ENCODE data around the gene LRRK1. TPM values are rescaled to one million over a fixed set of nuclear protein-coding genes. Genes with fewer than 3 reads are reported as not detected.

The LRRK1 gene
- total and polyA plus RNA-seq, 9 donors = 6.5 to 27.3 (median 17.5) TPM

DNA sequence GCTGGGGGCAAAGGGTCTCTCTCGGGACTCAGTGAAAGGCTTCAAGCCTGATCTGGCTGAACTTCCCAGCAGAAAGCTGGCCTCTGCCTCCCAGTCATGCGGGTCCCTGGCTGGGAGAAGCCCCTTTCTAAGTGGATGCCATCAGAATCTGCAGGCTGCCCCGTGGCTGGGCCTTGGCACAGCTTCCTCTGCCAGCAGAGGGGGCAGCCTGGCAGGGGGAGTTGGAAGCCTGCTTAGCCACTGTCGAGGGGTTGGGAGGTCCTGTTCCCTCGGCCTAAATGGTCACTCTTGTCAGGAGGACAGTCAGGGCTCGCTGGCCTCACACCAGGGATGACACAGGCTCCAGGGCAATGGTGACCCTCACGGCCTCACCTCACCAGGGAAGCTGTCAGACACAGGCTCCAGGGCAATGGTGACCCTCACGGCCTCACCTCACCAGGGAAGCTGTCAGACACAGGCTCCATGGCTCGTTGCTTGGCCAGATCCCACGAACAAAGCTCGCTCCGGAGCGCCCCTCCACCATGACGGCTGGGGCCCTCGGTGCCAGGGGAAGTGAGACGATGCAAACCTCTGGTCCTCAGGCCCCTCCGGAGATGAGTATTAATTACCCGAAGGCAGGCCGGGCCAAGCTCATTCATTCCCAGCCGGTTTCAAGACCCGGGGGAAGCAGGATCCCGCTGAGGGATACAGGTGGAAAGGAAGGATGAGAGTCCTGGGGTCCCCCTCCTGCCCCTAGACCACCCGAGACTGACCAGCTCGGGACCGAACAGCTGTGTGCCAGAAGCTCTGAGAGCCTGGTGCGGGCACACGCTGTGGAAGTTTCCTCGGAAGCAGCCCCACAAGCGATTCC lies 181.7 kb downstream of the LRRK1 start:
- peak in 1 of 5 donors; percentile 8 for DNase-seq
- 94 to 95% (median 94%) methylated on average over 23 to 29 of the region's 29 CpGs for WGBS, 3 donors
- H3K4me1 ChIP-seq (ENCODE audit: insufficient read depth) = no peaks in the 10 kb centered on the region
- H3K36me3 ChIP-seq = no peaks in the 10 kb centered on the region
- TF ChIP-seq POLR2A (IDR thresholded peaks at IDR 0.05) (no peak), EP300 (IDR thresholded peaks at IDR 0.05) (no peak)
- H3K27ac ChIP-seq = no peak overlapping the region
- intact Hi-C loops (cut with DNase I) = no loop called here
- H3K9me3 ChIP-seq = no peaks in the 10 kb centered on the region
- no peaks in the 10 kb centered on the region for H3K27me3 ChIP-seq
- no peak overlapping the region for H3K4me3 ChIP-seq

DNA sequence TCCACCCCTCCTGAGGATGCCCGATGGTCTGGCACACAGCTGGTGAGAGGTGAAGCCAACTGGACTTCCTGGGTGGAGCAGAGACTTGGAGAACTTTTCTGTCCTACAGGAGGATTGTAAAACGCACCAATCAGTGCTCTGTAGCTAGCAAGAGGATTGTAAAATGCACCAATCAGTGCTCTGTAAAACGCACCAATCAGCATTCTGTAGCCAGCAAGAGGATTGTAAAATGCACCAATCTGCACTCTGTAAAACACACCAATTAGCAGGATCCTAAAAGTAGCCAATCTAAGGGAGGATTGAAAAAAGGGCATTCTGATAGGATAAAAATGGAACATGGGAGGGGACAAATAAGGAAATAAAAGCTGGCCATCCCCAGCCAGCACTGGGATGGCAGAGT lies 182.5 kb downstream of the LRRK1 start:
- WGBS, 3 donors = 96 to 99% (median 97%) methylated on average over 3 of the region's 3 CpGs
- intact Hi-C loops (cut with DNase I) = no loop called here
- H3K27me3 ChIP-seq = no peaks in the 10 kb centered on the region
- DNase-seq = no peak
- H3K27ac ChIP-seq = no peak overlapping the region
- no peak for TF ChIP-seq EP300 (IDR thresholded peaks at IDR 0.05)
- TF ChIP-seq CTCF (IDR thresholded peaks at IDR 0.05) = no peak
- TF ChIP-seq POLR2A (IDR thresholded peaks at IDR 0.05) = no peak
- H3K9me3 ChIP-seq = no peaks in the 10 kb centered on the region
- no peak overlapping the region for H3K4me3 ChIP-seq
- no peaks in the 10 kb centered on the region for H3K36me3 ChIP-seq
- no peaks in the 10 kb centered on the region for H3K4me1 ChIP-seq (ENCODE audit: insufficient read depth)

DNA sequence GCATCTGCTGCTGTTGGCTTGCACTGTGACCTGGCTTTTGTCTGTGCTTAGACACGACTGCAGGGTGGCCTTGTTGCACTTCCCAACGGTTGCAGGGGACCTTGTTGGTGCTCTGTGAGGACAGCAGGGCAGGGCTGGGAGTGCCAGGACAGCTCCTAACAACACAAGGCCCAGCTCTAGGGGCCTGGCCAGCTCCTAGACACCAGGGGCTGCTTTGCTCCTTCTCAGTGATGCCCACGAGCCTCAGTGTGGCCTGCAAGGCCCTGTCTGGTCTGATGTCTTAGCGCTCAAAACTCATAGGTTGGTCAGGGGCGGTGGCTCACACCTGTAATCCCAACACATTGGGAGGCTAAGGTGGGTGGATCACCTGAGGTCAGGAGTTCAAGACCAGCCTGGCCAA lies 183.6 kb downstream of the LRRK1 start:
- intact Hi-C loops (cut with DNase I) = no loop called here
- WGBS, 3 donors = 79 to 91% (median 86%) methylated on average over 5 of the region's 5 CpGs
- H3K4me3 ChIP-seq = no peak overlapping the region
- H3K4me1 ChIP-seq (ENCODE audit: insufficient read depth) = no peaks in the 10 kb centered on the region
- DNase-seq = no peak
- no peak for TF ChIP-seq POLR2A (IDR thresholded peaks at IDR 0.05)
- no peak for TF ChIP-seq EP300 (IDR thresholded peaks at IDR 0.05)
- TF ChIP-seq CTCF (IDR thresholded peaks at IDR 0.05) = no peak
- H3K27me3 ChIP-seq = no peaks in the 10 kb centered on the region
- H3K9me3 ChIP-seq = no peaks in the 10 kb centered on the region
- no peak overlapping the region for H3K27ac ChIP-seq
- H3K36me3 ChIP-seq = no peaks in the 10 kb centered on the region

- no peak for TF ChIP-seq CTCF (IDR thresholded peaks at IDR 0.05)
- TF ChIP-seq POLR2A (IDR thresholded peaks at IDR 0.05) = no peak
- TF ChIP-seq EP300 (IDR thresholded peaks at IDR 0.05) = no peak
- no peak overlapping the region for H3K4me3 ChIP-seq
- WGBS, 3 donors = 93 to 95% (median 93%) methylated on average over 8 of the region's 8 CpGs
- DNase-seq = no peak
- no peak overlapping the region for H3K27ac ChIP-seq
- H3K4me1 ChIP-seq (ENCODE audit: insufficient read depth) = no peaks in the 10 kb centered on the region
- intact Hi-C loops (cut with DNase I) = no loop called here
- no peaks in the 10 kb centered on the region for H3K27me3 ChIP-seq
- H3K9me3 ChIP-seq = no peaks in the 10 kb centered on the region
- H3K36me3 ChIP-seq = no peaks in the 10 kb centered on the region
These were observed 184.4 kb downstream of the LRRK1 start for GRCh38 chr15:101103598-101103997.

DNA sequence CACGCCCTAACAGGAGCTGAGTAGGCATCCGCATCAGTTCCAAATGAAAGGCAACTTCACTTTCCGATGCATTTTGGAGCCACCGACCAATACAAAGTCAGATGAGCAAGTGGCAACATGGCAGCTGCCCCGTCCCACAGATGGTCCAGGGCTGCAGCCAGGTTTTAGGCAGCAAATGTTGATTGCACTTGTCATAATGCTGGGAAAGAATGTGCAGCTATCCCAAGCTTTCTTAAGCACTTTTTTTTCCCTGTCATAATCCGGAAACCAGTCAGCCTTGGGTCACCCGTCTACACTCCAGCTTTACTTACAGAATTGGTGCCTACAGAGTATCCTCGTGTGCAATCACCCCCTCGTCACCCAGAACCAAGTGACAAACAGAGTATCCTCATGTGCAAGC lies 185.0 kb downstream of the LRRK1 start:
- Histone ChIP-seq H3K4me3 (no peak overlapping the region), H3K27me3 (no peaks in the 10 kb centered on the region), H3K4me1 (ENCODE audit: insufficient read depth) (no peaks in the 10 kb centered on the region), H3K36me3 (no peaks in the 10 kb centered on the region), H3K9me3 (no peaks in the 10 kb centered on the region), H3K27ac (no peak overlapping the region)
- TF ChIP-seq POLR2A (IDR thresholded peaks at IDR 0.05) (no peak), EP300 (IDR thresholded peaks at IDR 0.05) (no peak), CTCF (IDR thresholded peaks at IDR 0.05) (no peak)
- WGBS, 3 donors = 93 to 95% (median 94%) methylated on average over 9 of the region's 9 CpGs
- intact Hi-C loops (cut with DNase I) = no loop called here
- no peak for DNase-seq

Data from ovary (tissue), 9 donors.